H1 (cell line): ENCODE measurements around the gene RCE1. TPM values are rescaled to one million over a fixed set of nuclear protein-coding genes. Genes with fewer than 3 reads are reported as not detected.

Experiments
- POU5F1 ChIP-seq: IDR thresholded peaks from 2 replicates; pipeline ENCODE4 v1.6.1; 2011; ENCODE audit warnings: low read depth, mild to moderate bottlenecking, low read length, moderate library complexity
- polyA plus RNA-seq, 7 experiments: library from polyadenylated mRNA; depleted of rRNA in 3 of 7; stranded (reverse) in 5 of 7; unstranded in 2 of 7; fragments of >200 nt in 5 of 7; fragments of 200-250 nt in 2 of 7; gene quantifications; 1 replicate in 5 of 7; 2 replicates in 1 of 7; 4 replicates in 1 of 7; pipeline versions ENCODE4 v1.2.1 to v1.2.3, GENCODE V29; 2011 to 2013; ENCODE audit warnings: missing spikeins in 2 of 7, mixed read lengths in 2 of 7
- total RNA-seq: library from RNA; stranded (reverse); fragmentation: NEBNext Ultra II Directional; extraction: Animal tissue kit (Norgen Biotek cat#: 25700); gene quantifications from 2 replicates; pipeline ENCODE4 v1.2.1, GENCODE V29; 2021

The RCE1 gene
- total and polyA plus RNA-seq, 2 of the 8 experiments (the other 6 are each of a cell fraction or from before 2014, with no cell fraction given) = 35.8 to 84.8 TPM

DNA sequence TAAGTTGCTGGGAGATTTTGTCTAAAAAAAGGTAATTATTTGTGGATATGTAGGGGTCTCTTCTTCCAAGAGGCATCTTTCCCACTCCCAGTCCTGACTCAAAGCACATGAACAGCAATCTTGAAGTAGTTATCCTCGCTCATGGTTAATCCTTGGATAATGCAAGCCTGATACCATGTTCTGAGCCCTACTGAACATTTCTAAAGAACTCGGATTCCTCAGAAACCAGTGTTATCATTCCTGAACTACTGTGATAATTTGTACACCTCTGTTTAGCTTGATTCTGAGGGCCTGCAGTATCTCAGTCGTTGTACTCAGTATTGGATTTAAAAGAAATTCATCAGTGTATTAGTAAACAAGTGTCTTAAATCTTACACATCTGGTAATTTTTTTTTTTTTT lies 22.3 kb upstream of the RCE1 start (continued):
- TF ChIP-seq POU5F1 = no peak
